NCI-H2171 treated with DMSO at 0.1 percent for 48 hours (cell line): ENCODE measurements around the gene CCL19.

ENCODE experiments used
- DNase-seq: peaks from one replicate; lab custom pipeline; 2025; lab: John Stamatoyannopoulos, UW

Gene CCL19

GRCh38 chr9:34662526-34663302 is 28.4 kb downstream of the CCL19 start, which contains the start of gene CCL27:
TSS of gene CCL27 (minus strand) at chr9:34662657. CDS start at chr9:34662633, 24 bp downstream.
- DNase-seq: no peak

- DNase-seq: peak; percentile 5
Measured at GRCh38 chr9:34659592-34660253, 31.4 kb downstream of the CCL19 start.

- no peak for DNase-seq
Measured at GRCh38 chr9:34658461-34658860, 32.6 kb downstream of the CCL19 start.

- DNase-seq: no peak
Measured at GRCh38 chr9:34656992-34657391, 34.1 kb downstream of the CCL19 start.

- no peak for DNase-seq
Measured at GRCh38 chr9:34655394-34655793, 35.7 kb downstream of the CCL19 start.

- DNase-seq: peak; percentile 64
Measured at GRCh38 chr9:34654323-34655051, 36.6 kb downstream of the CCL19 start.

GRCh38 chr9:34653151-34654072 is 37.7 kb downstream of the CCL19 start:
- peak; percentile 6 for DNase-seq

- DNase-seq: no peak
Measured at GRCh38 chr9:34652602-34653000, 38.5 kb downstream of the CCL19 start.

GRCh38 chr9:34651876-34652601 is 39.0 kb downstream of the CCL19 start, which contains the start of gene IL11RA:
TSS of gene IL11RA (plus strand) at chr9:34652185. CDS start at chr9:34655218, 3,033 bp downstream.
- no peak for DNase-seq

- DNase-seq: no peak
Measured at GRCh38 chr9:34651321-34651720, 39.8 kb downstream of the CCL19 start.

- DNase-seq: no peak
Measured at GRCh38 chr9:34650816-34651215, 40.3 kb downstream of the CCL19 start.

GRCh38 chr9:34648673-34649072 is 42.4 kb downstream of the CCL19 start:
- DNase-seq: no peak

GRCh38 chr9:34647651-34648050 is 43.4 kb downstream of the CCL19 start:
- DNase-seq: no peak

GRCh38 chr9:34647084-34647403 is 44.0 kb downstream of the CCL19 start:
- no peak for DNase-seq

GRCh38 chr9:34646211-34647083 is 44.6 kb downstream of the CCL19 start, which contains the start of gene GALT:
TSS of gene GALT (plus strand) at chr9:34646675. CDS start at chr9:34646705, 30 bp downstream.
- peak; percentile 79 for DNase-seq

- no peak for DNase-seq
Measured at GRCh38 chr9:34644766-34645314, 46.2 kb downstream of the CCL19 start.

GRCh38 chr9:34642679-34643078 is 48.4 kb downstream of the CCL19 start:
- no peak for DNase-seq
